ENCODE measurements around the gene FNDC4. TPM values are rescaled to one million over a fixed set of nuclear protein-coding genes. Genes with fewer than 3 reads are reported as not detected.
A peak's percentile ranks its signal among the peaks of the same experiment; 100 is the strongest.

The FNDC4 gene

GRCh38 chr2:27441958-27442919 is 52.8 kb downstream of the FNDC4 start, which contains the start of gene KRTCAP3:
Gene KRTCAP3 (plus strand): TSS chr2:27442381. CDS start chr2:27442413, 32 bp downstream.
- Histone ChIP-seq H3K23ac (ENCODE audit: low read depth, low read length, poor library complexity) (peak within 1 kb of the TSS; percentile 89), H3K4me2 (ENCODE audit: insufficient read depth, low read length, poor library complexity, severe bottlenecking) (peak within 1 kb of the TSS; percentile 91), H4K8ac (ENCODE audit: low read depth, low read length) (peak within 1 kb of the TSS; percentile 43), H2BK120ac (ENCODE audit: low read depth, low read length) (no peak within 1 kb of the TSS), H2BK12ac (ENCODE audit: low read length) (peak within 1 kb of the TSS; percentile 94), H3K4me3 (ENCODE audit: low read length in 2 of 2) (peak within 1 kb of the TSS in 1 of 2 donors; percentile 76), H2BK15ac (ENCODE audit: low read length) (no peak within 1 kb of the TSS), H3K14ac (ENCODE audit: low read length) (peak within 1 kb of the TSS; percentile 89), H2BK5ac (ENCODE audit: low read length) (peak within 1 kb of the TSS; percentile 94), H4K91ac (ENCODE audit: low read depth, low read length, poor library complexity) (peak within 1 kb of the TSS; percentile 72), H3K36me3 (replicated peaks in 1 of 2; ENCODE audit: control insufficient read depth in 2 of 2, insufficient read depth in 2 of 2, low read length in 2 of 2) (peaks cover 25 to 82% of the 10 kb centered on the region in 2 donors), H3K27me3 (ENCODE audit: control insufficient read depth in 3 of 3, insufficient read depth in 3 of 3, low read depth in 1 of 3, low read length in 3 of 3) (no peaks in the 10 kb centered on the region), H3K18ac (ENCODE audit: low read length) (peak within 1 kb of the TSS; percentile 94), H3K4me1 (ENCODE audit: control insufficient read depth in 2 of 2, insufficient read depth in 1 of 2, low read depth in 1 of 2, low read length in 2 of 2) (peaks cover 0 to 7% of the 10 kb centered on the region in 2 donors), H2AFZ (ENCODE audit: low read length) (no peak within 1 kb of the TSS), H3K4ac (ENCODE audit: low read length) (no peak within 1 kb of the TSS), H2AK5ac (ENCODE audit: low read depth, low read length) (peak within 1 kb of the TSS; percentile 92), H3K27ac (replicated peaks; ENCODE audit: low read length) (no peak within 1 kb of the TSS), H3K9me3 (replicated peaks in 1 of 2; ENCODE audit: control insufficient read depth in 2 of 2, insufficient read depth in 1 of 2, low read depth in 1 of 2, low read length in 2 of 2) (peaks cover 0 to 2% of the 10 kb centered on the region in 2 donors), H3K79me1 (ENCODE audit: low read depth, low read length) (peaks cover 2% of the 10 kb centered on the region), H3K9ac (ENCODE audit: low read depth, low read length, poor library complexity) (peak within 1 kb of the TSS; percentile 92)
- DNase-seq (ENCODE audit: low spot score) = peak; percentile 51
- WGBS, 2 donors (ENCODE audit: extremely low coverage in 2 of 2, insufficient read length in 2 of 2, insufficient replicate concordance in 1 of 2) = no CpG with 5 or more reads among the region's 80 CpGs

Small RNAs within 50 kb of the gene (small RNA-seq; reads per million reads assigned to genes)
- gene RNU6-986P (ENCODE audit: insufficient read depth) = not detected
